ENCODE results near the gene AMDHD1. TPM values are rescaled to one million over a fixed set of nuclear protein-coding genes. Genes with fewer than 3 reads are reported as not detected.
A peak's percentile ranks its signal among the peaks of the same experiment; 100 is the strongest.

Gene AMDHD1
- total and polyA plus RNA-seq, 10 of the 15 experiments (the other 5 are each of a cell fraction or from before 2014, with no cell fraction given): 0.04 to 0.28 (median 0.13) TPM; not detected in 4

DNA sequence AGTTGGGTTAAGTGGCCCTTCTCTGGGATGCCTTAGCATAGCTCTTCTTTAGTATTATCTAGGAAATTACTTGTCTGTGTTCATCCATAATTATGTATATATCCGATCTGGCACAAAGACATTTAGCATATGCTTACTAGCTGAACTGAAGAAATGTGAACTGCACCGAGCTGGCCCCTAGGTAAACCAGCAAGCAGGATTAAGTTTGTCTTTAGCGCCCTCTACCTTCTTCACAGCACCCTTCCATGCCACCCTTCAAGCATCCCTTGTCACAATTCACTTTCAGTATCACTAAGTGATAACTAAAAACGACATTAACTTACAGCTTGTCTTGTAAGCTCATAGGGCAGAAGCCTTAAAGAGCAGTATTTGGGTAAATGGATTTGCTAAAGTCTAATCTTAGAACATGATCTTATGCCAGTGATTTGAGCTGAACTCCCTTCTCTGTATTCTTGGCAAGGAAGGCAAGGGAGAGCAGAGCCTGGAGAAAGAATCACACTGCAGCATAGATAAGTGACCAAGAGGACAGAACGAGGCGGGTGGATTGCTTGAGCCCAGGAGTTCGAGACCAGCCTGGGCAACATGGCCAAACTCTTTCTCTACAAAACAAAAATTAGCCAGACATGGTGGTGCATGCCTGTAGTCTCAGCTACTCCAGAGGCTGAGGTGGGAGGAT, 55.6 kb downstream of the AMDHD1 start (continued):
- TF ChIP-seq CEBPB (IDR thresholded peaks at IDR 0.05; ENCODE audit: borderline replicate concordance in 1 of 2, low read depth in 2 of 2, low read length in 2 of 2) (no peak), RAD21 (IDR thresholded peaks at IDR 0.05; ENCODE audit: insufficient read depth, low read depth, low read length) (peak; percentile 69), IKZF2 (IDR thresholded peaks at IDR 0.05) (0 out of 4 replicates have a peak, but pooled peaks of 1 of the 2 experiments have one; percentile 20), ZZZ3 (IDR thresholded peaks at IDR 0.05; ENCODE audit: control insufficient read depth, insufficient read length, low read depth) (no peak), YY1 (IDR thresholded peaks at IDR 0.05; ENCODE audit: low read depth, low read length) (0 out of 2 replicates have a peak, but pooled peaks have one; percentile 39), SPI1 (IDR thresholded peaks at IDR 0.05; ENCODE audit: borderline replicate concordance, insufficient read depth, low read depth, low read length) (no peak), PAX5 (IDR thresholded peaks at IDR 0.05; ENCODE audit: borderline replicate concordance, low read depth, low read length) (no peak), ZSCAN29 (IDR thresholded peaks at IDR 0.05) (no peak), CBX5 (IDR thresholded peaks at IDR 0.05; ENCODE audit: low read depth) (no peak), MTA2 (IDR thresholded peaks at IDR 0.05; ENCODE audit: low read depth) (no peak), HDAC6 (IDR thresholded peaks at IDR 0.05; ENCODE audit: unreplicated experiment) (no peak), MXI1 (IDR thresholded peaks at IDR 0.05; ENCODE audit: low read depth, low read length) (peak; percentile 29; the same call in 1 of the 2 replicates), IRF4 (IDR thresholded peaks at IDR 0.05; ENCODE audit: low read depth, low read length) (0 out of 2 replicates have a peak, but pooled peaks have one; percentile 34), PAX8 (IDR thresholded peaks at IDR 0.05) (no peak), RCOR1 (conservative IDR thresholded peaks at IDR 0.05; ENCODE audit: low read depth, low read length) (0 out of 2 replicates have a peak, but pooled peaks have one; percentile 29)
- TF ChIP-seq, protein P1, sequence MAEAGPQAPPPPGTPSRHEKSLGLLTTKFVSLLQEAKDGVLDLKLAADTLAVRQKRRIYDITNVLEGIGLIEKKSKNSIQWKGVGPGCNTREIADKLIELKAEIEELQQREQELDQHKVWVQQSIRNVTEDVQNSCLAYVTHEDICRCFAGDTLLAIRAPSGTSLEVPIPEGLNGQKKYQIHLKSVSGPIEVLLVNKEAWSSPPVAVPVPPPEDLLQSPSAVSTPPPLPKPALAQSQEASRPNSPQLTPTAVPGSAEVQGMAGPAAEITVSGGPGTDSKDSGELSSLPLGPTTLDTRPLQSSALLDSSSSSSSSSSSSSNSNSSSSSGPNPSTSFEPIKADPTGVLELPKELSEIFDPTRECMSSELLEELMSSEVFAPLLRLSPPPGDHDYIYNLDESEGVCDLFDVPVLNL (IDR thresholded peaks at IDR 0.05; ENCODE audit: low read depth, low read length): 0 out of 2 replicates have a peak, but pooled peaks have one; percentile 17
- TF ChIP-seq, protein P2, sequence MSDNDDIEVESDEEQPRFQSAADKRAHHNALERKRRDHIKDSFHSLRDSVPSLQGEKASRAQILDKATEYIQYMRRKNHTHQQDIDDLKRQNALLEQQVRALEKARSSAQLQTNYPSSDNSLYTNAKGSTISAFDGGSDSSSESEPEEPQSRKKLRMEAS (IDR thresholded peaks at IDR 0.05; ENCODE audit: low read depth, low read length): no peak
- TF ChIP-seq, protein P3, sequence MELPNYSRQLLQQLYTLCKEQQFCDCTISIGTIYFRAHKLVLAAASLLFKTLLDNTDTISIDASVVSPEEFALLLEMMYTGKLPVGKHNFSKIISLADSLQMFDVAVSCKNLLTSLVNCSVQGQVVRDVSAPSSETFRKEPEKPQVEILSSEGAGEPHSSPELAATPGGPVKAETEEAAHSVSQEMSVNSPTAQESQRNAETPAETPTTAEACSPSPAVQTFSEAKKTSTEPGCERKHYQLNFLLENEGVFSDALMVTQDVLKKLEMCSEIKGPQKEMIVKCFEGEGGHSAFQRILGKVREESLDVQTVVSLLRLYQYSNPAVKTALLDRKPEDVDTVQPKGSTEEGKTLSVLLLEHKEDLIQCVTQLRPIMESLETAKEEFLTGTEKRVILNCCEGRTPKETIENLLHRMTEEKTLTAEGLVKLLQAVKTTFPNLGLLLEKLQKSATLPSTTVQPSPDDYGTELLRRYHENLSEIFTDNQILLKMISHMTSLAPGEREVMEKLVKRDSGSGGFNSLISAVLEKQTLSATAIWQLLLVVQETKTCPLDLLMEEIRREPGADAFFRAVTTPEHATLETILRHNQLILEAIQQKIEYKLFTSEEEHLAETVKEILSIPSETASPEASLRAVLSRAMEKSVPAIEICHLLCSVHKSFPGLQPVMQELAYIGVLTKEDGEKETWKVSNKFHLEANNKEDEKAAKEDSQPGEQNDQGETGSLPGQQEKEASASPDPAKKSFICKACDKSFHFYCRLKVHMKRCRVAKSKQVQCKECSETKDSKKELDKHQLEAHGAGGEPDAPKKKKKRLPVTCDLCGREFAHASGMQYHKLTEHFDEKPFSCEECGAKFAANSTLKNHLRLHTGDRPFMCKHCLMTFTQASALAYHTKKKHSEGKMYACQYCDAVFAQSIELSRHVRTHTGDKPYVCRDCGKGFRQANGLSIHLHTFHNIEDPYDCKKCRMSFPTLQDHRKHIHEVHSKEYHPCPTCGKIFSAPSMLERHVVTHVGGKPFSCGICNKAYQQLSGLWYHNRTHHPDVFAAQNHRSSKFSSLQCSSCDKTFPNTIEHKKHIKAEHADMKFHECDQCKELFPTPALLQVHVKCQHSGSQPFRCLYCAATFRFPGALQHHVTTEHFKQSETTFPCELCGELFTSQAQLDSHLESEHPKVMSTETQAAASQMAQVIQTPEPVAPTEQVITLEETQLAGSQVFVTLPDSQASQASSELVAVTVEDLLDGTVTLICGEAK (IDR thresholded peaks at IDR 0.05; ENCODE audit: borderline replicate concordance): no peak
- TF ChIP-seq, protein P4, sequence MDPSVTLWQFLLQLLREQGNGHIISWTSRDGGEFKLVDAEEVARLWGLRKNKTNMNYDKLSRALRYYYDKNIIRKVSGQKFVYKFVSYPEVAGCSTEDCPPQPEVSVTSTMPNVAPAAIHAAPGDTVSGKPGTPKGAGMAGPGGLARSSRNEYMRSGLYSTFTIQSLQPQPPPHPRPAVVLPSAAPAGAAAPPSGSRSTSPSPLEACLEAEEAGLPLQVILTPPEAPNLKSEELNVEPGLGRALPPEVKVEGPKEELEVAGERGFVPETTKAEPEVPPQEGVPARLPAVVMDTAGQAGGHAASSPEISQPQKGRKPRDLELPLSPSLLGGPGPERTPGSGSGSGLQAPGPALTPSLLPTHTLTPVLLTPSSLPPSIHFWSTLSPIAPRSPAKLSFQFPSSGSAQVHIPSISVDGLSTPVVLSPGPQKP (IDR thresholded peaks at IDR 0.05; ENCODE audit: low read depth, low read length): no peak

Measured in GM12878 (cell line).